Stimulated activated effector memory CD8-positive, alpha-beta T cell treated with anti-CD3 and anti-CD28 coated beads, Interleukin-12 subunit alpha, Interleukin-12 subunit beta, amount 100 ng/mL, for 72 hours (primary cell): ENCODE measurements around the gene CCDC194.

Source experiments
- ATAC-seq: fragments of 150-1000 bp; cut with Tn5 transposase; 2 replicates; pipeline ENCODE4 v1.10.0; 2021
- DNase-seq, 2 donors: peaks; one replicate each; pipeline ENCODE4 v3.0.0; 2021 to 2022; ENCODE audit warnings: low spot score in 2 of 2
- H3K27ac Mint-ChIP-seq: one replicate; pipeline ENCODE4 v1.8.0; 2022; ENCODE audit warnings: mild to moderate bottlenecking, mixed read lengths
- H3K36me3 Mint-ChIP-seq: one replicate; pipeline ENCODE4 v1.8.0; 2022; ENCODE audit warnings: mild to moderate bottlenecking, mixed read lengths
- H3K4me1 Mint-ChIP-seq: one replicate; pipeline ENCODE4 v1.8.0; 2022; ENCODE audit warnings: mixed read lengths
- H3K4me3 Mint-ChIP-seq: one replicate; pipeline ENCODE4 v1.8.0; 2022; ENCODE audit warnings: mild to moderate bottlenecking, mixed read lengths
- H3K9me3 Mint-ChIP-seq: one replicate; pipeline ENCODE4 v1.8.0; 2022; ENCODE audit warnings: mixed read lengths

CCDC194 gene

DNA sequence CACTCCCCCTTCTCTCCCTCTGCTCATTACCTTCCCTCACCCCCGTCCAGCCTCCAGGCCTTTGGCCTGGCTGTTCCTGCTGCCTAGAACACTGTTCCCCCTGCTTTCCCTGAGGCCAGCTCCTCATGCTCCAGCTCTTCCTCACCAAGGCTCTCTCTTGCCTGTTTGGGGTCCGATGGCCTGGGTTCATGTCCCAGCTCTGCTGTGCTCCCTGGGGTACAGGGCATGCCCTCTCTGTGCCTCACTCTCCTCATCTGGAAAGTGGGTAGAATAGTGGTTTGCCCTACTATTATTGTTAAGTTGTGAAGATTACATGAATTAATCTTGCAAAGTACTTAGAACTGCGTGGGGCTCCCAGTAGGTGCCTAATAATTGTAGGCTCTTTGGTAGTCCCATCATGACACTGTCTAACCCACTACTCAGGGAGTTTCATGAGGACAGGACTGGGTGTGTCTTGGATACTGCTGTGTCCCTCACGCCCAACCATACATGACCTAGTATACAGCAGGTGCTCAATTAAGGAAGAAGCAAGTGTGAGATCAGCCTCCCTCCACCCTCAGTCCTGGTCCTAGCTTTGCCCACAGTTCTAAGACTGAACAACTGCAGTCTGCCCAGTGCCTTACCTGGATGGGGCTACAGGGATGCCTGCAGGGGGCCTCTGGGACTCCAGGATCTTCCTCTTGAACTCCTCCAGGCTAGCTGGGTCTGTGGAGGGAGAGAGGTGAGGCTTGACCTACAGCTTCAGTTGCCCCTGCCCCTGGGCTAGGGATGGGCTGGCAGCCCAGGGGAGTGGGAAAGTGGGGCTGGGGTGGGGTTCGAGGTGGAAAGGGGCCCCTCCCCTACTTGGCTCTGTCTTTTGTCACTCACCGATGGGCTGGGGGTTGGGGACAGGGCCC lies 33.8 kb downstream of the CCDC194 start:
- ATAC-seq (no peak), DNase-seq (no peak)
- no peak overlapping the region for H3K27ac Mint-ChIP-seq
- H3K4me1 Mint-ChIP-seq = no peaks in the 10 kb centered on the region
- no peaks in the 10 kb centered on the region for H3K9me3 Mint-ChIP-seq
- H3K36me3 Mint-ChIP-seq = no peaks in the 10 kb centered on the region
- H3K4me3 Mint-ChIP-seq = no peak overlapping the region

DNA sequence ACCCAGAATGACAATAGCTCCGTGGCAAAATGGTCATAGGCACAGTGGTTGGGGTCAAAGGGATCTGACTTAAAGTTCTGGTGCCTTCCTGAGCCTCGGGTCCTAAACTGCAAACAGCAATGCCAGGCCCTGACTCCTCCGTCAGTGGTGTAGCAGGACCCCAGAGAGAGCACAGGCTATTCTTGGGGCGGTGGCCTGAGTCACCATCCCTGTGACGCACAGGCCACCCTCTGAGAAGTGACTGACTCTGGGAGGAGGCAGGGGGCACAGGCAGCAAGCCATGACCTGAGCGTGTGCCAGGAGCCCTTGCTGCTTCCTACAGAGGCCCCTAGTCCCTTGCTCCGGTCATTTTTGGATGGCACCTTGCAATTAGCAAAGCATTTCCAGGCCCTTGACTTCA lies 35.6 kb downstream of the CCDC194 start:
- no peaks in the 10 kb centered on the region for H3K36me3 Mint-ChIP-seq
- H3K4me3 Mint-ChIP-seq = no peak overlapping the region
- DNase-seq (no peak), ATAC-seq (peak; percentile 39)
- peak overlapping the region; percentile 29 for H3K27ac Mint-ChIP-seq
- H3K9me3 Mint-ChIP-seq = no peaks in the 10 kb centered on the region
- H3K4me1 Mint-ChIP-seq = peaks cover 3% of the 10 kb centered on the region

DNA sequence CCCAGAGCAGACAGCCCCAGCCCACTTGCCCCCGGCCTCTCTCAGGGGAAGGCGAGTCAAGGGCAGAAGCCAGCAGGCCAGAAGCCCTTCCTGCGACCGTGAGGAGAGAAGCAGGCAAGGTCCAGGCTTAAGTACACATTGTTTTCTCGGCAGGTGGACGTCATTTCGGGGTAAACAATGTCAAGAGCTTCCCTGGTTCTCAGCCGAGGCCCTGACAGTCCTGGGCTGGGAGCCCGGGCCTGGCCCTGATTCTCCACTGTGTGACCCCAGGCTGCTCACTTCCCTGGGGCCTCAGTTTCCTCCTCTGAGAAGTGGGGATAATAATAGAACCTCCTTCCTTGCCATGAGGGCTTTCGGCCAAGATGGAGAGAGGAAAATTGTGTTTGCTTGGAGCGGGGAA lies 36.3 kb downstream of the CCDC194 start:
- Mint-ChIP-seq H3K4me1 (peaks cover 7% of the 10 kb centered on the region), H3K4me3 (no peak overlapping the region), H3K9me3 (no peaks in the 10 kb centered on the region), H3K36me3 (no peaks in the 10 kb centered on the region), H3K27ac (peak overlapping the region; percentile 29)
- no peak for DNase-seq
- ATAC-seq = no peak

DNA sequence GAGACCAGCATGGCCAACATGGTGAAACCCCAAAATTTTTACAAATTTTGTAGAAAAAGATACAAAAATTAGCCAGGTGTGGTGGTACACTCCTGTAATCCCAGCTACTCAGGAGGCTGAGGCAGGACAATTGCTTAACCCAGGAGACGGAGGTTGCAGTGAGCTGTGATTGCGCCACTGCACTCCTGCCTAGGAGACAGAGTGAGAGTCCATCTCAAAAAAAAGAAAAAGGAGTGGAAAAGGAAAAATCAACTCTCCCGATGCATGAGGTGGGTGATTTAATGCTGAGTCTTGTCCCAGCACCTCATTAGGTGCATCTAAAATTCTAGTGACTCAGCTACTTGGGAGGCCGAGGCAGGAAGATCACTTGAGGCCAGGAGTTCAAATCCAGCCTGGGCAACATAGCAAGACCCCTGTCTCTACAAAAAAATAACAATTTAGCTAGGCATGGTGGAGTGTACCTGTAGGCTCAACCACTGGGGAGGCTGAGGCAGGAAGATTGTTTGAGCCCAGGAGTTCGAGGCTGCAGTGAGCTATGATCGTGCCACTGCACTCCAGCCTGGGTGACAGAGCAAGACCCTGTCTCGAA lies 36.8 kb downstream of the CCDC194 start:
- no peak overlapping the region for H3K27ac Mint-ChIP-seq
- ATAC-seq (no peak), DNase-seq (no peak)
- H3K36me3 Mint-ChIP-seq = no peaks in the 10 kb centered on the region
- H3K4me1 Mint-ChIP-seq = peaks cover 7% of the 10 kb centered on the region
- no peaks in the 10 kb centered on the region for H3K9me3 Mint-ChIP-seq
- H3K4me3 Mint-ChIP-seq = no peak overlapping the region

DNA sequence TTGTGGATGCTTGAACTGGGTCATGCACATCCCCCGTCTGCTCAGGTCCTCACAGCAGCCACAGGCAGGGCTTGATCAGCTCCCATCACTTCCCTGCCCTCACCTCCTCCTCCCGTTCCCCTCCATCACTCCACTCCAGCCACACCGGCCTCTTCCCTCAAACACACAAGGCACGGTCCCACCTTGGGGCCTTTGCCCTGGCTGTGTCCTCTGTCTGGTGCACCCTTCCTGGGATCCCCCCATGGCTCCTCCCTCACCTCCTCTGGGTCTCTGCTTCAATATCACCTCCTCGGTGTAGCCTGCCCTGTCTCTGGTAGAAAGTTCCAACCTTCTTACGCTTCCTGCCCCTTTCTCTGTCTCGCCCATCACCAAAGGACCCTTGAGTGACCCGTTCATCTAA lies 40.6 kb downstream of the CCDC194 start:
- ATAC-seq = no peak
- H3K4me1 Mint-ChIP-seq = peaks cover 14% of the 10 kb centered on the region
- no peak overlapping the region for H3K4me3 Mint-ChIP-seq
- H3K36me3 Mint-ChIP-seq = no peaks in the 10 kb centered on the region
- H3K9me3 Mint-ChIP-seq = no peaks in the 10 kb centered on the region
- DNase-seq = no peak
- peak overlapping the region; percentile 38 for H3K27ac Mint-ChIP-seq

DNA sequence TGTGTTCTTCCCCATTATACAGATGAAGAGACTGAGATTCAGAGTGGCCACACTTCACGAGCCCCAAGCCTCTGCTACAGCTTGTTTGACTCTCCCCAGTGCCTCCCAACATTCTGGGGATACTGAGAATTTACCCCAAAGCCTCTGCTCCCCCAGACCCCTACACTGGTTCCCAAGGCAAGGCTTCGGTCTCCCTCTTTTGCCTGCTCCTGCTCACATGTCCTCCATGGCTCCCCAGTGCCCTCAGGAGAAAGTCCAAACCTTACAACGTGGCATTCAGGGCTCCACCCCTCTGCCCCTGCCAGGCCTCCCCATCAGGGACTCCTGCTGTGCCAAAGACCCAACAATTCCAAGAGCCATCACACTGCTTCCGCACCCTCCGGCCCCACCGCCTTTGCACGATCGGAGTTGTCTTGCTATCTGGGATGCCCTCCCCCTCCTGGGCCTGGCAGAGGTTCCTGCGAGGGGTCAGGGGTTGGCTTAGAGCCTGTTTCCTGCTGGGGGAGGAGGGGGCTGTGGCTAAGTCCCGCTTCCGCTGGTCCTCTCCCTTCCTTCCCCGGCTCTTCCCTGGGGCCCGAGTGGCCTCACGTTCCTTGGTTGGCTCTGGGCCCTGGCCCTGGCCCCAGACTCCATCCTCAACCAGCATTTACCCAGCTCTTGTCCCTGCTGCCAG lies 41.3 kb downstream of the CCDC194 start:
- H3K4me3 Mint-ChIP-seq = no peak overlapping the region
- H3K36me3 Mint-ChIP-seq = no peaks in the 10 kb centered on the region
- peak overlapping the region; percentile 38 for H3K27ac Mint-ChIP-seq
- DNase-seq (no peak), ATAC-seq (no peak)
- peaks cover 14% of the 10 kb centered on the region for H3K4me1 Mint-ChIP-seq
- no peaks in the 10 kb centered on the region for H3K9me3 Mint-ChIP-seq

DNA sequence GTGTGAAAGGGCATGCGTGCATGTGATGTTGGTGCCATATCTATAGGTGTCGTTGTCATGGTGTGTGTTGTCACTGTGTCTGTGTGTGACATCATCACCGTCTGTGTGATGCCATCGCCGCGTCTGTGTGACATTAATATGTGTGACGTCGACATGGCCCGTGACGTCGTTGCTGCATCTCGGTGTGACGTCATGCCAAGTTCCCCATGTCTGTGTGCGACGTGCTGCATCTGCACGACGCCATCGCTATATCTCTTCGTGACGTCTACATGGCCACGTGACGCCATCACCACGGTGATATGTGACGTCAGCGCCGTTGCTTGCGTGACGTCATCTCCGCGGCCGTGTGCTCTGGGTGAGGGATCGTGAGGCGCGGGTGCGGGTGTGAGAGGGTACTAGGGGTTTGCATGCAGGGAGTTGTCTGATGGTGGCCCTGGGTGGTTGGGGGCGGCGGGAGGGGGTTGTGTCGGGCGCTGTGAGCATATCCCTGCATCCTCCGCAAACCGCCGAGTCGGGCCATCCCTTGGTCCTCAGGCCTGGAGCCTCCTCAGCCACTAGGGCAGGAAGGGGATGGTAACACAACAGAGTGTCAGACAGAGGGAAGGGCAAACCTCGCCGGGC lies 42.1 kb downstream of the CCDC194 start:
- DNase-seq (no peak), ATAC-seq (no peak)
- no peaks in the 10 kb centered on the region for H3K36me3 Mint-ChIP-seq
- H3K4me3 Mint-ChIP-seq = no peak overlapping the region
- H3K27ac Mint-ChIP-seq = no peak overlapping the region
- peaks cover 14% of the 10 kb centered on the region for H3K4me1 Mint-ChIP-seq
- H3K9me3 Mint-ChIP-seq = no peaks in the 10 kb centered on the region

DNA sequence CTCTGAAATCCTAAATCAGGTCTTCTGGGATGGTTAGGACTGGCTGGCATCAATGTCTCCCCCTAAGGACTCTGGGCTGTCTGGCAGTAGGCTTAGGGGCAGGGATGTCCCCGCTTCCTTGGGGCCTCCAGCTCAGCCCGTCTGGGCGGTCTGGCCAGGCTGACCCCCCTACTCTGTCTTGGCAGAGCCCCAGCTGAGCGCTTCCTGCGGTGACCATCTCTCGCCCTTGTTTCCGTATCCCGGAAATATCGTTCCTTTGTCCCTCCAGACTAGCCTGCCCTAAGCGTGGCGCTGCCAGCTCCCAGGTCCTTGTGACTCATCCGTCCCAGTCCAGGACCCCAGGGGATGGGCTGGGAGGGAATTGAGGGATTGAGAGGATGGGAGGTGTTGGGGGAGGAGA lies 45.3 kb downstream of the CCDC194 start:
- Mint-ChIP-seq H3K4me3 (no peak overlapping the region), H3K36me3 (no peaks in the 10 kb centered on the region), H3K27ac (no peak overlapping the region), H3K9me3 (no peaks in the 10 kb centered on the region), H3K4me1 (peaks cover 21% of the 10 kb centered on the region)
- DNase-seq (no peak), ATAC-seq (no peak)

DNA sequence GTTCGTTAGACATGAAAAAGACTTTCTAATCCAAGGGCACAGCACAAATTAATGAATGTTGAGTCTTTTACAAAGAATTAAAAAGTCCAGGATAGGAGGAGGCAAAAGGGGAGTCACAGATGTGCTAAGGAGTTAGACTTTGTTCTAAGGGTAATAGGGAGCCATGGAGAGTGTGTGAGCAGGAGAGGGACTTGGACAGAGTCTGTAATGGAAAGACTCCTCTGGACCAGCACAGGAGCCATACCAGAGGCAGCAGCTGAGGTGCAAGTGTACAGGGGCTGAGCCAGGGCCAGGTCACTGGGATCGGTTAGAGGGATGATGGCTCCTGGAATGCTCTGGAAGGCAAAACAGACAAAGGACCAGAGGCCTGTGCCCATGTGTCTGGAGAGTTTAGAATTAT lies 46.1 kb downstream of the CCDC194 start:
- H3K4me3 Mint-ChIP-seq = no peak overlapping the region
- H3K4me1 Mint-ChIP-seq = peaks cover 14% of the 10 kb centered on the region
- H3K27ac Mint-ChIP-seq = peak overlapping the region; percentile 5
- H3K9me3 Mint-ChIP-seq = no peaks in the 10 kb centered on the region
- DNase-seq = no peak
- H3K36me3 Mint-ChIP-seq = peaks cover 2% of the 10 kb centered on the region
- no peak for ATAC-seq

DNA sequence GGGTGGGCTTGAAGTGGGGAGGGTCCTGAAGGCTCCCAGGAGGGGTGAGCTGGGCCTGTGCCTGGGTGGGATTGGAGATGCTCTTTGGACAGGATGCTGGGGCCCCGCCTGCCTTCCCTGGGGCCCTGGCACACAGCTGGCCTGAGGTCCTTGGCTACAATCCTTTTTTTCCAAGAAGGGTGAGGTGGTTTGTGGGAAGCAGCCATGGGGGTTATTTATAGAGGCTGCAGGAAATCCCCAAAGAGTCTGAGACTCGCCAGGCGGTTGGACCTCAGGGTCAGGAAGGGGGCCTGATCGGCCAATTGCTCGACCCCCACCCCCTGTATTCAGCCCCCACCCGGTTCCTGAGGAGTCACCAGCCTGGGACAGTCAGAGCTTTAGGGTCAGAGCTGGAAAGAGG lies 46.6 kb downstream of the CCDC194 start:
- DNase-seq = no peak
- no peaks in the 10 kb centered on the region for H3K9me3 Mint-ChIP-seq
- no peak for ATAC-seq

DNA sequence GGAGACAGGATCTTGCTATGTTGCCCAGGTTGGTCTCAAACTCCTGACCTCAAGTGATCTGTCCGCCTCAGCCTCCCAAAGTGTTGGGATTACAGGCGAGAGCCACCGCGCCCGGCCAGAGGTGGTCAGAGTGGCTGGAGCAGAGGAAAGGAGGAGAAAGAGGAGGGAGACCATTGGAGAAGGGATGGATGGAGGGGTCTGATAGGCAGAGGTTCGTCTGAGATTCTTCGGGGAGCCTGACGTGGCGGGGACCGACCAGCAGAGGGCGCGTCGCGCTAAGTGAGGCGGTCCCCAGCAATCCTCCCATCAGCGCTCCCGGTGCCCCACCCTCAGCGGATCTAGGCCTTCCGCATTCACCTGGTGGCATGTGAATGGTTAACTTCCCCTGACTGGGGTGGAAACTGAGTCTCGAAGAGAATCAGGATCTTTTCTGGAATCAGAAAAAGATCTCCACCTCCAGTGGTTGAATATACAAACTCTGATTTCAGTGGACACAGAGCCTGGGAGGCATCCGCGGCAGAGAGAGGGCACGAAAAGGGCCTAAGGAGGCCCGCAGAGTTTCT lies 47.8 kb downstream of the CCDC194 start:
- H3K4me1 Mint-ChIP-seq = peaks cover 8% of the 10 kb centered on the region
- peaks cover 19% of the 10 kb centered on the region for H3K36me3 Mint-ChIP-seq
- DNase-seq (peak; percentile 83 to 90), ATAC-seq (peak; percentile 93)
- no peak overlapping the region for H3K27ac Mint-ChIP-seq
- H3K4me3 Mint-ChIP-seq = no peak overlapping the region
- no peaks in the 10 kb centered on the region for H3K9me3 Mint-ChIP-seq

More for the DNA sequence above, 46.6 kb downstream of the CCDC194 start:
- H3K36me3 Mint-ChIP-seq = peaks cover 7% of the 10 kb centered on the region
- H3K27ac Mint-ChIP-seq = peak overlapping the region; percentile 5
- H3K4me1 Mint-ChIP-seq = peaks cover 14% of the 10 kb centered on the region
- H3K4me3 Mint-ChIP-seq = no peak overlapping the region

DNA sequence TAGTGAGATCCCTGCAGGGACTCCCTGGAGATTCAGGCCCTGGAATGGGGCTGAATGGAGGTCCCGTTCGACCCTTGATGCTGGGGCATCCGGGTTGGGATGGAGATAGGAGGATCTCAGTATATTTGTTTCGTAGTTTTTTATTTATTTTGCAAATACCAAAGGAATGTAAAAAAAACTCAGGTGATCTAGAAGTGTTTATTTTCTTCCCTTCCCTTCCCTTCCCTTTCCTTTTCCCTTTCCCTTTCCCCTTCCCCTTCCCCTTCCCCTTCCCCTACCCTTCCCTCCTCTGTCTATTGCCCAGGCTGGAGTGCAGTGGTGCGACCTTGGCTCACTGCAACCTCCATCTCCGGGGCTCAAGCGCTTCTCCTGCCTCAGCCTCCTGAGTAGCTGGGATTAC lies 52.2 kb downstream of the CCDC194 start:
- no peak overlapping the region for H3K4me3 Mint-ChIP-seq
- H3K36me3 Mint-ChIP-seq = peaks cover 47% of the 10 kb centered on the region
- peaks cover 24% of the 10 kb centered on the region for H3K4me1 Mint-ChIP-seq
- ATAC-seq (no peak), DNase-seq (no peak)
- H3K27ac Mint-ChIP-seq = peak overlapping the region; percentile 61
- no peaks in the 10 kb centered on the region for H3K9me3 Mint-ChIP-seq

DNA sequence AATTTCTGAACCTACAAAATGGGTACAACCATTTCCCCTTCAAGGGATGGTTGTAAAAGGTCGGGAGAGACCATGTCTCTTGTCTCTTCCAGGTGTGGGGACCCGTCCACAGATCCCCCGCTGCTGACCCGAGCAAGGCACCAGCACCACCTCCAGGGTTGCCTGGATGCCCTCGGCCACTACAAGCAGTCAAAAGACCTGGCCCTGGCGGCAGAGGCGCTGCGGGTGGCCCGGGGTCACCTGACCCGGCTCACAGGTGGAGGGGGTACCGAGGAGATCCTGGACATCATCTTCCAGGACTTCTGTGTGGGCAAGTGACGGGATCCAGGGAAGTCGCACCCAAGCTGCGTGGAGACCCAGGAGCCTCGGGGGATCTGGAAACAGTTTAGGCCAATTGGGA lies 52.6 kb downstream of the CCDC194 start:
- Mint-ChIP-seq H3K4me3 (no peak overlapping the region), H3K9me3 (no peaks in the 10 kb centered on the region), H3K36me3 (peaks cover 47% of the 10 kb centered on the region), H3K4me1 (peaks cover 27% of the 10 kb centered on the region), H3K27ac (peak overlapping the region; percentile 61)
- ATAC-seq (no peak), DNase-seq (no peak)

DNA sequence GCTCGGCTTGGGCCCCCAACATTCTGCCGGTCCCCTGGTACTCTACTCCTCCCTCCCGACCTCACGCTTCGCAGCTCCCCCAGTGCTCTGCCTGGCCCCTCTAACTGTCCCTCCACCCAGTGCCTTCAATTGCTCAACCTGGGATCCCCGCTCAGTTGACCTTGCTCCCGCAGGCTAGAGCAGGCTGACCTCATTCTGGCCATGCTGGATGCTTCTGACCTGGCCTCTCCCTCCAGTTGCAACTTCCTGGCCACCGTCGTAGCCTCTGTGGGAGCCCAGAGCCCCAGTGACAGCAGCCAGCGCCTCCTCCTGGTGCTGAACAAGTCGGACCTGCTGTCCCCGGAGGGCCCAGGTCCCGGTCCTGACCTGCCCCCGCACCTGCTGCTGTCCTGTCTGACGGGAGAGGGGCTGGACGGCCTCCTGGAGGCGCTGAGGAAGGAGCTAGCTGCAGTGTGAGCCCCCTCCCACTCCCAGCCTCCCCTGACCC lies 53.1 kb downstream of the CCDC194 start:
- Mint-ChIP-seq H3K27ac (peak overlapping the region; percentile 61), H3K36me3 (peaks cover 47% of the 10 kb centered on the region), H3K9me3 (no peaks in the 10 kb centered on the region), H3K4me3 (no peak overlapping the region), H3K4me1 (peaks cover 25% of the 10 kb centered on the region)
- no peak for ATAC-seq
- no peak for DNase-seq
